Neural cell (in vitro differentiated cells): ENCODE measurements around the gene FREY1.

Source experiments
- CTCF ChIP-seq: fragments of 450-650 bp; IDR thresholded peaks from 2 replicates; pipeline ENCODE4 v1.5.1; 2014; ENCODE audit warnings: antibody characterized with exemption, mild to moderate bottlenecking, moderate library complexity; ENCODE audit not compliant: poor library complexity, severe bottlenecking
- MXI1 ChIP-seq: fragments of 450-650 bp; conservative IDR thresholded peaks from 2 replicates; pipeline ENCODE4 v1.6.1; 2014; ENCODE audit warnings: antibody characterized with exemption, mild to moderate bottlenecking; ENCODE audit not compliant: poor library complexity, severe bottlenecking
- POLR2AphosphoS5 ChIP-seq: IDR thresholded peaks from 2 replicates; pipeline ENCODE4 v1.6.1; 2012
- TAF1 ChIP-seq: IDR thresholded peaks from 2 replicates; pipeline ENCODE4 v1.6.1; 2012; ENCODE audit warnings: low read depth

- TF ChIP-seq CTCF, result no peak
- no peak for TF ChIP-seq POLR2AphosphoS5
- no peak for TF ChIP-seq MXI1
- no peak for TF ChIP-seq TAF1
Observed at GRCh38 chr11:45901626-45902025, 5.4 kb downstream of the FREY1 start.
